Lung (tissue), 12 donors: ENCODE results near the gene PLCB2. TPM values are rescaled to one million over a fixed set of nuclear protein-coding genes. Genes with fewer than 3 reads are reported as not detected.

ENCODE experiments used
- ATAC-seq: fragments of 200-7000 bp; cut with Tn5 transposase; one replicate; pipeline ENCODE4 v1.9.1; 2020; ENCODE audit warnings: moderate number of reproducible peaks; ENCODE audit not compliant: insufficient read depth, low FRiP score
- DNase-seq, 3 donors: peaks; one replicate each; pipeline ENCODE4 v3.0.0-alpha.2; 2013 to 2017
- H3K27ac ChIP-seq, 2 donors: one replicate each; pipeline ENCODE4 v1.5.1; 2013; ENCODE audit warnings: mild to moderate bottlenecking in 2 of 2, moderate library complexity in 2 of 2, control low read depth in 1 of 2, inconsistent platforms in 1 of 2, low read depth in 1 of 2, low read length in 1 of 2
- H3K27me3 ChIP-seq, 3 donors: one replicate each; pipeline ENCODE4 v1.5.1; 2013; ENCODE audit warnings: low read length in 2 of 3; ENCODE audit not compliant: control insufficient read depth in 3 of 3, insufficient read depth in 3 of 3
- H3K36me3 ChIP-seq, 4 donors: one replicate each; pipeline ENCODE4 v1.5.1; 2013; ENCODE audit warnings: low read length in 4 of 4, mild to moderate bottlenecking in 1 of 4, moderate library complexity in 1 of 4; ENCODE audit not compliant: control insufficient read depth in 4 of 4, insufficient read depth in 4 of 4
- H3K4me1 ChIP-seq, 5 donors: one replicate each; pipeline ENCODE4 v1.5.1; 2013; ENCODE audit warnings: low read length in 5 of 5, mild to moderate bottlenecking in 2 of 5, moderate library complexity in 1 of 5; ENCODE audit not compliant: control insufficient read depth in 5 of 5, insufficient read depth in 5 of 5
- H3K4me3 ChIP-seq: one replicate; pipeline ENCODE4 v1.5.1; 2013; ENCODE audit warnings: mild to moderate bottlenecking, control low read depth, moderate library complexity
- H3K9ac ChIP-seq, 2 donors: one replicate each; pipeline ENCODE4 v1.5.1; 2013; ENCODE audit warnings: low read length in 2 of 2, control low read depth in 1 of 2; ENCODE audit not compliant: insufficient read depth in 1 of 2
- H3K9me3 ChIP-seq, 4 donors: one replicate each; pipeline ENCODE4 v1.5.1; 2013; ENCODE audit warnings: low read length in 3 of 4, mild to moderate bottlenecking in 1 of 4, moderate library complexity in 1 of 4; ENCODE audit not compliant: control insufficient read depth in 4 of 4, insufficient read depth in 3 of 4
- WGBS, 2 donors: extraction: QIAGEN DNeasy Blood & Tissue Kit; methylation state at CpG; one replicate each; pipeline ENCODE4 v1.1.7; 2013; 5-methylcytosine and 5-hydroxymethylcytosine counted together
- polyA plus RNA-seq, 2 donors: library from polyadenylated mRNA; stranded (reverse); fragments of 200-250 nt; gene quantifications; one replicate each; pipeline ENCODE4 v1.2.1, GENCODE V29; 2013
- total RNA-seq, 2 donors: library from RNA; depleted of rRNA in 1 of 2; stranded (reverse); fragments of >200 nt in 1 of 2; gene quantifications; one replicate each; pipeline ENCODE4 v1.2.1, GENCODE V29; 2014 to 2021
- TF ChIP-seq, protein P1 (sequence below): IDR thresholded peaks from 2 replicates; pipeline ENCODE4 v1.5.1; 2012; ENCODE audit warnings: mild to moderate bottlenecking; ENCODE audit errors: control extremely low read depth, extremely low read depth
- donor health status: control.
- donor health status: control.
- donor health status: Bipolar disorder and iron deficiency.
- donor health status: healthy.
- donor health status: DM: yes; HTN: yes; CAD: no.

The PLCB2 gene
- total and polyA plus RNA-seq, 4 donors: 17.9 to 76.7 (median 51.2) TPM

- TF ChIP-seq, protein P1, sequence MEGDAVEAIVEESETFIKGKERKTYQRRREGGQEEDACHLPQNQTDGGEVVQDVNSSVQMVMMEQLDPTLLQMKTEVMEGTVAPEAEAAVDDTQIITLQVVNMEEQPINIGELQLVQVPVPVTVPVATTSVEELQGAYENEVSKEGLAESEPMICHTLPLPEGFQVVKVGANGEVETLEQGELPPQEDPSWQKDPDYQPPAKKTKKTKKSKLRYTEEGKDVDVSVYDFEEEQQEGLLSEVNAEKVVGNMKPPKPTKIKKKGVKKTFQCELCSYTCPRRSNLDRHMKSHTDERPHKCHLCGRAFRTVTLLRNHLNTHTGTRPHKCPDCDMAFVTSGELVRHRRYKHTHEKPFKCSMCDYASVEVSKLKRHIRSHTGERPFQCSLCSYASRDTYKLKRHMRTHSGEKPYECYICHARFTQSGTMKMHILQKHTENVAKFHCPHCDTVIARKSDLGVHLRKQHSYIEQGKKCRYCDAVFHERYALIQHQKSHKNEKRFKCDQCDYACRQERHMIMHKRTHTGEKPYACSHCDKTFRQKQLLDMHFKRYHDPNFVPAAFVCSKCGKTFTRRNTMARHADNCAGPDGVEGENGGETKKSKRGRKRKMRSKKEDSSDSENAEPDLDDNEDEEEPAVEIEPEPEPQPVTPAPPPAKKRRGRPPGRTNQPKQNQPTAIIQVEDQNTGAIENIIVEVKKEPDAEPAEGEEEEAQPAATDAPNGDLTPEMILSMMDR: no peak
- no peaks in the 10 kb centered on the region for H3K27me3 ChIP-seq
- no peak for ATAC-seq
- peaks cover 0 to 20% (median 10%) of the 10 kb centered on the region in 5 donors for H3K4me1 ChIP-seq
- no peaks in the 10 kb centered on the region for H3K9me3 ChIP-seq
- H3K9ac ChIP-seq: no peak overlapping the region
- WGBS, 2 donors: 92 to 95% methylated on average over 15 of the region's 15 CpGs
- no peak for DNase-seq
- H3K4me3 ChIP-seq: no peak overlapping the region
- no peaks in the 10 kb centered on the region for H3K36me3 ChIP-seq
- no peak overlapping the region for H3K27ac ChIP-seq
These were observed 39.1 kb upstream of the PLCB2 start for GRCh38 chr15:40346579-40347558.

DNA sequence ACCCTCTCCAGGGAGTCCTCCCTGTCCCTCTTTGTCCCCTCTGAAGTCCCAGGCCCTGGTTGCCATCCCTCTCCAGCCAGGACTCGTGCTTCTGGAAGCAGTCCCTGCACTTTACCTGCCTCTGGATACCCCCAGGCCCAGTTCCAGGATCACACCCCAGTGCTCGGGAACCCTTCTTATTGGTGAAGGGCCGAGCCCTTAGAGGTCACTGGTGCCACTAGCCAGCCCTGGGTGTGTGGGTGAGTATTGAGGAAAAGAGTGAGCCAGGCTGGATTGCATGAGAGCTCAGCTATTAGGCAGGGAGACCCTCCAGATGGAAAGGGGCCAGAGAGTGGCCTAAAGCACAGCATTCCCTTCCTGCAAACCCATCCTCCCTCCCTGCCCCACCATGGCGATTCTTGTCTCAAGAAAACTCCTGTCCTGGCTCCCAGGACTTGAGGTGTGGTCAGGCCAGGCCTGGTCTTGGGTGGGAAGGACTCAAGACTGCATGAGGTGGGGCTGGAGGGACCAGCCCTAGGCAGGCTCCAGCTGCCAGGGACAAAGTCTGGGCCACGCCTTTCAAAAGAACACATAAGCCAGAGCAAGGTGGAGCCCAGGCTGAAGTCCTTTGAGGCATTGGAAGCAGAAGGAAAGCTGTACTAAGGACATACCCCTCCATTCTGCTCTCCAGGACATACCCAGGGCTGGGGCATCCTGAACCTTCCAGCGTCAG, 38.3 kb upstream of the PLCB2 start:
- no peak overlapping the region for H3K27ac ChIP-seq
- TF ChIP-seq, protein P1: no peak
- H3K4me3 ChIP-seq: no peak overlapping the region
- peaks cover 0 to 27% (median 11%) of the 10 kb centered on the region in 5 donors for H3K4me1 ChIP-seq
- H3K9me3 ChIP-seq: no peaks in the 10 kb centered on the region
- no peak for ATAC-seq
- DNase-seq: no peak
- no peaks in the 10 kb centered on the region for H3K36me3 ChIP-seq
- no peak overlapping the region for H3K9ac ChIP-seq
- 91 to 92% methylated on average over 5 to 6 of the region's 6 CpGs for WGBS, 2 donors
- no peaks in the 10 kb centered on the region for H3K27me3 ChIP-seq

- Histone ChIP-seq H3K9ac (no peak overlapping the region), H3K36me3 (no peaks in the 10 kb centered on the region), H3K4me3 (no peak overlapping the region), H3K9me3 (no peaks in the 10 kb centered on the region), H3K27me3 (no peaks in the 10 kb centered on the region), H3K4me1 (peaks cover 0 to 33% (median 13%) of the 10 kb centered on the region in 5 donors), H3K27ac (no peak overlapping the region)
- TF ChIP-seq, protein P1: no peak
- no peak for DNase-seq
- ATAC-seq: no peak
- 64 to 84% methylated on average over 10 of the region's 10 CpGs for WGBS, 2 donors
These were observed 37.6 kb upstream of the PLCB2 start for GRCh38 chr15:40345225-40345866.
